ENCODE results near the gene LRRN3.
A peak's percentile ranks its signal among the peaks of the same experiment; 100 is the strongest.

LRRN3 gene

DNA sequence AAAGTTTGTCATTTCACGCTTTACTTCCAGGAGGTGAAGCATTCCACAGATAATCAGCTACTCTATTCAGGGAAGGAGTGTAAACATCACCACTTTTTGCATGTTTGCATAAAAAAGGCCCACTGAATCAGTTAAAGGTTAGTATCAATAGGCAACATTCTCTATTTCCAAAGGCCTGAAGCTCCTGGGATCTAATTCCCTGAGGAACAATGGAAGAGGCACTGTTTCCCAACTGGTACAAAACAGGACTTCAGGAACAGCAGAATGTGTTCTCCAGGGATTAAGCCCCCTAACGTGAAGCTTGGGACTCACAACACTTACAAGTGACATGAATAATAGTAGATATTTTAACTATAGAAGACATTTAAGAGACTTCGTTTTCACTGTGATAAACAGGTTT, 6.1 kb downstream of the LRRN3 start:
- no peak overlapping the region for H2BK120ac ChIP-seq (ENCODE audit: low read depth, low read length)
- no peak overlapping the region for H2BK15ac ChIP-seq (ENCODE audit: low read depth, poor library complexity, severe bottlenecking)
- no peaks in the 10 kb centered on the region for H3K9me3 ChIP-seq (ENCODE audit: control insufficient read depth, low read length)
- H3K9ac ChIP-seq (ENCODE audit: low read length): no peak overlapping the region
- no peak overlapping the region for H2AFZ ChIP-seq (ENCODE audit: low read depth, low read length)
- no peak overlapping the region for H2BK12ac ChIP-seq (ENCODE audit: low read length in 2 of 2)
- H3K27ac ChIP-seq (ENCODE audit: low read length, poor library complexity, severe bottlenecking): no peak overlapping the region
- H3K4me1 ChIP-seq (ENCODE audit: control insufficient read depth, insufficient read depth, low read depth, low read length): no peaks in the 10 kb centered on the region
- H3K23ac ChIP-seq (ENCODE audit: low read length in 2 of 2): no peak overlapping the region
- no peak overlapping the region for H4K8ac ChIP-seq (ENCODE audit: low read length)
- no peak overlapping the region for H3K14ac ChIP-seq (ENCODE audit: low read length in 2 of 2)
- no peaks in the 10 kb centered on the region for H3K36me3 ChIP-seq (ENCODE audit: control insufficient read depth in 1 of 2, insufficient read depth in 2 of 2, low read depth in 1 of 2, low read length in 2 of 2)
- no peak overlapping the region for H3K4me2 ChIP-seq (ENCODE audit: low read length, poor library complexity, severe bottlenecking)
- H2BK5ac ChIP-seq (ENCODE audit: low read depth, low read length, poor library complexity, severe bottlenecking): no peak overlapping the region
- no peaks in the 10 kb centered on the region for H3K27me3 ChIP-seq (ENCODE audit: control insufficient read depth in 1 of 2, insufficient read depth in 1 of 2, low read length in 2 of 2)
- no peak overlapping the region for H4K91ac ChIP-seq (ENCODE audit: low read length)
- no peak for DNase-seq
- H3K4ac ChIP-seq (ENCODE audit: low read depth in 1 of 2, low read length in 2 of 2): no peak overlapping the region
- no peak overlapping the region for H2AK5ac ChIP-seq (ENCODE audit: low read length, severe bottlenecking)
- no peak overlapping the region for H3K4me3 ChIP-seq (ENCODE audit: insufficient read depth in 1 of 2, low read depth in 1 of 2, low read length in 2 of 2)
- WGBS: 100% methylated on average over 1 of the region's 3 CpGs
- no peak overlapping the region for H3K18ac ChIP-seq (ENCODE audit: low read depth in 1 of 2, low read length in 2 of 2)
- no peaks in the 10 kb centered on the region for H3K79me1 ChIP-seq (replicated peaks; ENCODE audit: low read length, poor library complexity, severe bottlenecking)

- DNase-seq: peak; percentile 43
- no peak overlapping the region for H3K4me3 ChIP-seq (ENCODE audit: insufficient read depth in 1 of 2, low read depth in 1 of 2, low read length in 2 of 2)
- WGBS: 33% methylated on average over 9 of the region's 10 CpGs
- no peak overlapping the region for H3K4me2 ChIP-seq (ENCODE audit: low read length, poor library complexity, severe bottlenecking)
- H3K79me1 ChIP-seq (replicated peaks; ENCODE audit: low read length, poor library complexity, severe bottlenecking): no peaks in the 10 kb centered on the region
- no peak overlapping the region for H2BK12ac ChIP-seq (ENCODE audit: low read length in 2 of 2)
- H3K27ac ChIP-seq (ENCODE audit: low read length, poor library complexity, severe bottlenecking): no peak overlapping the region
- H3K9ac ChIP-seq (ENCODE audit: low read length): no peak overlapping the region
- no peaks in the 10 kb centered on the region for H3K4me1 ChIP-seq (ENCODE audit: control insufficient read depth, insufficient read depth, low read depth, low read length)
- no peak overlapping the region for H2BK120ac ChIP-seq (ENCODE audit: low read depth, low read length)
- H2BK5ac ChIP-seq (ENCODE audit: low read depth, low read length, poor library complexity, severe bottlenecking): no peak overlapping the region
- no peaks in the 10 kb centered on the region for H3K27me3 ChIP-seq (ENCODE audit: control insufficient read depth in 1 of 2, insufficient read depth in 1 of 2, low read length in 2 of 2)
- no peaks in the 10 kb centered on the region for H3K9me3 ChIP-seq (ENCODE audit: control insufficient read depth, low read length)
- H3K14ac ChIP-seq (ENCODE audit: low read length in 2 of 2): no peak overlapping the region
- H3K4ac ChIP-seq (ENCODE audit: low read depth in 1 of 2, low read length in 2 of 2): no peak overlapping the region
- no peak overlapping the region for H4K91ac ChIP-seq (ENCODE audit: low read length)
- no peaks in the 10 kb centered on the region for H3K36me3 ChIP-seq (ENCODE audit: control insufficient read depth in 1 of 2, insufficient read depth in 2 of 2, low read depth in 1 of 2, low read length in 2 of 2)
- no peak overlapping the region for H2BK15ac ChIP-seq (ENCODE audit: low read depth, poor library complexity, severe bottlenecking)
- no peak overlapping the region for H2AK5ac ChIP-seq (ENCODE audit: low read length, severe bottlenecking)
- no peak overlapping the region for H3K18ac ChIP-seq (ENCODE audit: low read depth in 1 of 2, low read length in 2 of 2)
- no peak overlapping the region for H3K23ac ChIP-seq (ENCODE audit: low read length in 2 of 2)
- H4K8ac ChIP-seq (ENCODE audit: low read length): no peak overlapping the region
- no peak overlapping the region for H2AFZ ChIP-seq (ENCODE audit: low read depth, low read length)
Measured at GRCh38 chr7:111098011-111098925, 7.3 kb downstream of the LRRN3 start.

DNA sequence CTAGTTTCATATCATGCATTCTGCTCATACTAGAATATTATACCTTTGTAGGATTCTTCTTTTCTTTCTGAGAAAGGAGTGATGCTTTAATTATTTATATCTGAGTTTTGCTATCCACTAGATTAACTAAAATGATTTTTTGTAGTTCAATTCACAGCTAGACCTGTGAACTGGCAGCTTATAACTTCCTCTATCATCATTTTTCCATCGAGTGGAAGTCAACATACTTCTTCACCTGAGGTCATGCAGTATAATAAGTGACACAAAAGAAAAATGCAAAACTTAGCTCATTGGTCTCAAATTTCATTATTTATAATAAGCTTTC, 8.0 kb downstream of the LRRN3 start:
- DNase-seq: no peak
- no peak overlapping the region for H3K23ac ChIP-seq (ENCODE audit: low read length in 2 of 2)
- H4K8ac ChIP-seq (ENCODE audit: low read length): no peak overlapping the region
- H3K4me2 ChIP-seq (ENCODE audit: low read length, poor library complexity, severe bottlenecking): no peak overlapping the region
- H3K27me3 ChIP-seq (ENCODE audit: control insufficient read depth in 1 of 2, insufficient read depth in 1 of 2, low read length in 2 of 2): no peaks in the 10 kb centered on the region
- no peaks in the 10 kb centered on the region for H3K36me3 ChIP-seq (ENCODE audit: control insufficient read depth in 1 of 2, insufficient read depth in 2 of 2, low read depth in 1 of 2, low read length in 2 of 2)
- H2AK5ac ChIP-seq (ENCODE audit: low read length, severe bottlenecking): no peak overlapping the region
- H2BK15ac ChIP-seq (ENCODE audit: low read depth, poor library complexity, severe bottlenecking): no peak overlapping the region
- no peak overlapping the region for H2BK120ac ChIP-seq (ENCODE audit: low read depth, low read length)
- H2BK5ac ChIP-seq (ENCODE audit: low read depth, low read length, poor library complexity, severe bottlenecking): no peak overlapping the region
- H3K18ac ChIP-seq (ENCODE audit: low read depth in 1 of 2, low read length in 2 of 2): no peak overlapping the region
- H3K9ac ChIP-seq (ENCODE audit: low read length): no peak overlapping the region
- H4K91ac ChIP-seq (ENCODE audit: low read length): no peak overlapping the region
- no peaks in the 10 kb centered on the region for H3K79me1 ChIP-seq (replicated peaks; ENCODE audit: low read length, poor library complexity, severe bottlenecking)
- no peak overlapping the region for H2BK12ac ChIP-seq (ENCODE audit: low read length in 2 of 2)
- no peak overlapping the region for H3K27ac ChIP-seq (ENCODE audit: low read length, poor library complexity, severe bottlenecking)
- no peak overlapping the region for H3K4me3 ChIP-seq (ENCODE audit: insufficient read depth in 1 of 2, low read depth in 1 of 2, low read length in 2 of 2)
- H3K14ac ChIP-seq (ENCODE audit: low read length in 2 of 2): no peak overlapping the region
- no peak overlapping the region for H2AFZ ChIP-seq (ENCODE audit: low read depth, low read length)
- H3K4ac ChIP-seq (ENCODE audit: low read depth in 1 of 2, low read length in 2 of 2): no peak overlapping the region
- WGBS: 67% methylated on average over 1 of the region's 1 CpG
- H3K9me3 ChIP-seq (ENCODE audit: control insufficient read depth, low read length): no peaks in the 10 kb centered on the region
- no peaks in the 10 kb centered on the region for H3K4me1 ChIP-seq (ENCODE audit: control insufficient read depth, insufficient read depth, low read depth, low read length)

DNA sequence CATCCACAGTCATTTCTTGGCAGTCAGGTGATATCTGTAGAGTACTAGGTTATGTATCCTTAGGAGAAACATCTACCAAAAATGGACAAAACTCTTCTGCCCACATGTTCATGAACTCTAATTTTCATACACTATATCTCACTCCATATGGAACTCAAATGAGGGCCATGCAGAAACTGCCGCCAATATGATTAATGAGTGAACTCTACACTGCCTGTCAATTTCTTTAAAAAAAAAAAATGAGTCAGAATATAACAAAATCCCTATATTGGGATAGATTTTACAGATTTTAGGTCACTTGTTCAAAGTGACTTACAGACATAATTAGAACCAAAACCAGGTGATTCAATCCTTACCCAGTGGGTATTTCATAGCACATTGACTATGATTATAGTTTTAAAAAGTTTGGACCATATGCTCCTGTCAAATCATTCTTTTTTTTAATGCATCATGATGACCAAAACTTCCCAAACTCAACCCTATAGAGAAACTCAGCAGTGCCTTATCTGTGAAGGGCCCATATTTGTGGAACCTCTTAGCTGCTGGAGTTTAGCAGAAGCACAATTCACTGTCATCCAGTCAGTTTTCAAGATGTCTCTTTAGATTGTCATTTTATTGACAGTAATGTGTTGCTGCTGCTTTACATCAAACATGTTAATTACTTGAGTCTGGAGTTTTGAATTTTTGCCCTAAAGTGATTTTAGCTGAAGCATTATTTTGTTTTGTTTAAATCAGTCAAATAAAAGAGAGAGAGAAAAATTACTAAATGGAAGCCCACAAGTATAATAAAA, 11.1 kb downstream of the LRRN3 start:
- Histone ChIP-seq H3K27ac (ENCODE audit: low read length, poor library complexity, severe bottlenecking) (no peak overlapping the region), H3K18ac (ENCODE audit: low read depth in 1 of 2, low read length in 2 of 2) (no peak overlapping the region), H3K36me3 (ENCODE audit: control insufficient read depth in 1 of 2, insufficient read depth in 2 of 2, low read depth in 1 of 2, low read length in 2 of 2) (no peaks in the 10 kb centered on the region), H3K4me3 (ENCODE audit: insufficient read depth in 1 of 2, low read depth in 1 of 2, low read length in 2 of 2) (no peak overlapping the region), H2BK15ac (ENCODE audit: low read depth, poor library complexity, severe bottlenecking) (no peak overlapping the region), H2BK120ac (ENCODE audit: low read depth, low read length) (no peak overlapping the region), H2AK5ac (ENCODE audit: low read length, severe bottlenecking) (no peak overlapping the region), H2AFZ (ENCODE audit: low read depth, low read length) (no peak overlapping the region), H3K27me3 (ENCODE audit: control insufficient read depth in 1 of 2, insufficient read depth in 1 of 2, low read length in 2 of 2) (no peaks in the 10 kb centered on the region), H3K4me1 (ENCODE audit: control insufficient read depth, insufficient read depth, low read depth, low read length) (no peaks in the 10 kb centered on the region), H3K14ac (ENCODE audit: low read length in 2 of 2) (no peak overlapping the region), H4K91ac (ENCODE audit: low read length) (no peak overlapping the region), H3K23ac (ENCODE audit: low read length in 2 of 2) (no peak overlapping the region), H3K79me1 (replicated peaks; ENCODE audit: low read length, poor library complexity, severe bottlenecking) (no peaks in the 10 kb centered on the region), H3K9ac (ENCODE audit: low read length) (no peak overlapping the region), H2BK12ac (ENCODE audit: low read length in 2 of 2) (no peak overlapping the region), H2BK5ac (ENCODE audit: low read depth, low read length, poor library complexity, severe bottlenecking) (no peak overlapping the region), H3K4me2 (ENCODE audit: low read length, poor library complexity, severe bottlenecking) (no peak overlapping the region), H3K4ac (ENCODE audit: low read depth in 1 of 2, low read length in 2 of 2) (no peak overlapping the region), H4K8ac (ENCODE audit: low read length) (no peak overlapping the region), H3K9me3 (ENCODE audit: control insufficient read depth, low read length) (no peaks in the 10 kb centered on the region)
- WGBS: 100% methylated on average over 1 of the region's 1 CpG
- DNase-seq: no peak

All from mesenchymal stem cell (in vitro differentiated cells and primary cell).